GM18873 (cell line): ENCODE data around the gene JCAD.
"Not testable (repeated sequence)": the region's sequence is repeated elsewhere in the genome, so short reads cannot be mapped to it uniquely, and the experiment has no call there.

Experiments used
- ATAC-seq: cut with Tn5 transposase; IDR thresholded peaks from one replicate; pipeline ENCODE4 v1.9.1; 2021; ENCODE audit warnings: mild to moderate bottlenecking, moderate library complexity, moderate number of reproducible peaks; ENCODE audit not compliant: unreplicated experiment, low FRiP score

JCAD gene

GRCh38 chr10:30059209-30060107 is at the start of gene JCAD:
JCAD (minus strand) TSS chr10:30059586; CDS start chr10:30047812, 11,774 bp downstream.
- ATAC-seq: no peak

GRCh38 chr10:30106987-30107386 is 47.6 kb upstream of the JCAD start:
- ATAC-seq: no peak

- ATAC-seq: no peak
Observed at GRCh38 chr10:30103595-30104320, 44.4 kb upstream of the JCAD start.

- ATAC-seq: not testable (repeated sequence)
Observed at GRCh38 chr10:30099706-30100105, 40.3 kb upstream of the JCAD start.

GRCh38 chr10:30099101-30099500 is 39.7 kb upstream of the JCAD start:
- no peak for ATAC-seq

- no peak for ATAC-seq
Observed at GRCh38 chr10:30098629-30099028, 39.2 kb upstream of the JCAD start.

GRCh38 chr10:30096564-30096963 is 37.2 kb upstream of the JCAD start:
- ATAC-seq: no peak

- no peak for ATAC-seq
Observed at GRCh38 chr10:30095631-30096422, 36.4 kb upstream of the JCAD start.

- ATAC-seq: no peak
Observed at GRCh38 chr10:30094601-30095000, 35.2 kb upstream of the JCAD start.

- no peak for ATAC-seq
Observed at GRCh38 chr10:30093303-30093950, 34.0 kb upstream of the JCAD start.

- ATAC-seq: no peak
Observed at GRCh38 chr10:30092151-30092790, 32.9 kb upstream of the JCAD start.

GRCh38 chr10:30091136-30091535 is 31.8 kb upstream of the JCAD start:
- ATAC-seq: no peak

GRCh38 chr10:30088178-30088577 is 28.8 kb upstream of the JCAD start:
- no peak for ATAC-seq

GRCh38 chr10:30083934-30084333 is 24.5 kb upstream of the JCAD start:
- ATAC-seq: no peak

GRCh38 chr10:30081182-30081581 is 21.8 kb upstream of the JCAD start:
- ATAC-seq: no peak

- no peak for ATAC-seq
Observed at GRCh38 chr10:30080161-30080560, 20.8 kb upstream of the JCAD start.

- no peak for ATAC-seq
Observed at GRCh38 chr10:30079408-30079807, 20.0 kb upstream of the JCAD start.

- no peak for ATAC-seq
Observed at GRCh38 chr10:30075481-30075880, 16.1 kb upstream of the JCAD start.

GRCh38 chr10:30074933-30075332 is 15.5 kb upstream of the JCAD start:
- ATAC-seq: no peak

- ATAC-seq: no peak
Observed at GRCh38 chr10:30074090-30074489, 14.7 kb upstream of the JCAD start.
